B cell (primary cell): Measurements from ENCODE around the gene MMP14.
"Not testable (repeated sequence)": the region's sequence is repeated elsewhere in the genome, so short reads cannot be mapped to it uniquely, and the experiment has no call there.

Source experiments
- CTCF ChIP-seq: fragments of 200-600 bp; IDR thresholded peaks from one replicate; pipeline ENCODE4 v1.8.0; 2022; ENCODE audit warnings: antibody characterized with exemption, mild to moderate bottlenecking
- EZH2 ChIP-seq: IDR thresholded peaks from 2 replicates; pipeline ENCODE4 v1.6.1; 2012; ENCODE audit warnings: borderline replicate concordance, low read depth, mild to moderate bottlenecking, moderate library complexity, low read length; ENCODE audit not compliant: insufficient read depth, poor library complexity, severe bottlenecking

- not testable (repeated sequence) for TF ChIP-seq CTCF, EZH2
These were observed 7.2 kb upstream of the MMP14 start for GRCh38 chr14:22829076-22829660.
